ENCODE data around the gene SEC24D.

The SEC24D gene

GRCh38 chr4:118834070-118834469 is 1.9 kb downstream of the SEC24D start:
- no peak overlapping the region for H3K27ac ChIP-seq (ENCODE audit: insufficient read depth in 1 of 2, low read depth in 1 of 2, low read length in 2 of 2, poor library complexity in 1 of 2, severe bottlenecking in 2 of 2)
- H3K9me3 ChIP-seq (ENCODE audit: control extremely low read depth in 1 of 5, control insufficient read depth in 4 of 5, insufficient read depth in 2 of 5, low read depth in 1 of 5, low read length in 4 of 5), result no peaks in the 10 kb centered on the region
- 100% methylated on average over 2 of the region's 4 CpGs for WGBS (ENCODE audit: insufficient coverage)
- DNase-seq, result no peak
- CTCF ChIA-PET, result no interaction called here
- H3K4me1 ChIP-seq (ENCODE audit: control extremely low read depth in 1 of 4, control insufficient read depth in 4 of 4, insufficient read depth in 4 of 4, low read length in 3 of 4), result peaks cover 7 to 15% (median 11%) of the 10 kb centered on the region in 4 experiments
- POLR2A ChIA-PET, result no interaction called here
- no peak overlapping the region for H3K4me3 ChIP-seq (ENCODE audit: control insufficient read depth in 1 of 7, extremely low read depth in 1 of 7, insufficient read depth in 4 of 7, low read depth in 2 of 7, low read length in 6 of 7)
- no peaks in the 10 kb centered on the region for H3K27me3 ChIP-seq (replicated peaks in 2 of 5; ENCODE audit: control insufficient read depth in 4 of 5, insufficient read depth in 5 of 5, low read length in 4 of 5)
- peaks cover 5 to 14% (median 10%) of the 10 kb centered on the region in 4 experiments for H3K36me3 ChIP-seq (ENCODE audit: control insufficient read depth in 4 of 4, insufficient read depth in 4 of 4, low read length in 3 of 4)

- no peak for DNase-seq
- peaks cover 5 to 16% (median 10%) of the 10 kb centered on the region in 4 experiments for H3K36me3 ChIP-seq (ENCODE audit: control insufficient read depth in 4 of 4, insufficient read depth in 4 of 4, low read length in 3 of 4)
- H3K4me1 ChIP-seq (ENCODE audit: control extremely low read depth in 1 of 4, control insufficient read depth in 4 of 4, insufficient read depth in 4 of 4, low read length in 3 of 4), result peaks cover 7 to 15% (median 11%) of the 10 kb centered on the region in 4 experiments
- no peak overlapping the region for H3K4me3 ChIP-seq (ENCODE audit: control insufficient read depth in 1 of 7, extremely low read depth in 1 of 7, insufficient read depth in 4 of 7, low read depth in 2 of 7, low read length in 6 of 7)
- no peak overlapping the region for H3K27ac ChIP-seq (ENCODE audit: insufficient read depth in 1 of 2, low read depth in 1 of 2, low read length in 2 of 2, poor library complexity in 1 of 2, severe bottlenecking in 2 of 2)
- ChIA-PET POLR2A (no interaction called here), CTCF (no interaction called here)
- WGBS (ENCODE audit: insufficient coverage), result no CpG with 5 or more reads among the region's 5 CpGs
- no peaks in the 10 kb centered on the region for H3K27me3 ChIP-seq (replicated peaks in 2 of 5; ENCODE audit: control insufficient read depth in 4 of 5, insufficient read depth in 5 of 5, low read length in 4 of 5)
- H3K9me3 ChIP-seq (ENCODE audit: control extremely low read depth in 1 of 5, control insufficient read depth in 4 of 5, insufficient read depth in 2 of 5, low read depth in 1 of 5, low read length in 4 of 5), result no peaks in the 10 kb centered on the region
Observed at GRCh38 chr4:118833192-118833820, 2.6 kb downstream of the SEC24D start.

- H3K27ac ChIP-seq (ENCODE audit: insufficient read depth in 1 of 2, low read depth in 1 of 2, low read length in 2 of 2, poor library complexity in 1 of 2, severe bottlenecking in 2 of 2), result no peak overlapping the region
- ChIA-PET POLR2A (no interaction called here), CTCF (interaction anchor here (1.0 kb wide), 1 partner anchor 19 kb away, joined by 3 read pairs; no protein-coding TSS in a partner anchor)
- H3K27me3 ChIP-seq (replicated peaks in 2 of 5; ENCODE audit: control insufficient read depth in 4 of 5, insufficient read depth in 5 of 5, low read length in 4 of 5), result no peaks in the 10 kb centered on the region
- WGBS (ENCODE audit: insufficient coverage), result 92% methylated on average over 2 of the region's 2 CpGs
- no peak for DNase-seq
- H3K4me3 ChIP-seq (ENCODE audit: control insufficient read depth in 1 of 7, extremely low read depth in 1 of 7, insufficient read depth in 4 of 7, low read depth in 2 of 7, low read length in 6 of 7), result no peak overlapping the region
- peaks cover 0 to 5% (median 0%) of the 10 kb centered on the region in 4 experiments for H3K4me1 ChIP-seq (ENCODE audit: control extremely low read depth in 1 of 4, control insufficient read depth in 4 of 4, insufficient read depth in 4 of 4, low read length in 3 of 4)
- peaks cover 5 to 28% (median 15%) of the 10 kb centered on the region in 4 experiments for H3K36me3 ChIP-seq (ENCODE audit: control insufficient read depth in 4 of 4, insufficient read depth in 4 of 4, low read length in 3 of 4)
- H3K9me3 ChIP-seq (ENCODE audit: control extremely low read depth in 1 of 5, control insufficient read depth in 4 of 5, insufficient read depth in 2 of 5, low read depth in 1 of 5, low read length in 4 of 5), result no peaks in the 10 kb centered on the region
Observed at GRCh38 chr4:118829107-118829506, 6.8 kb downstream of the SEC24D start.

GRCh38 chr4:118826723-118827444 is 9.0 kb downstream of the SEC24D start:
- DNase-seq, result no peak
- 100% methylated on average over 1 of the region's 2 CpGs for WGBS (ENCODE audit: insufficient coverage)
- H3K27ac ChIP-seq (ENCODE audit: insufficient read depth in 1 of 2, low read depth in 1 of 2, low read length in 2 of 2, poor library complexity in 1 of 2, severe bottlenecking in 2 of 2), result no peak overlapping the region
- H3K9me3 ChIP-seq (ENCODE audit: control extremely low read depth in 1 of 5, control insufficient read depth in 4 of 5, insufficient read depth in 2 of 5, low read depth in 1 of 5, low read length in 4 of 5), result no peaks in the 10 kb centered on the region
- ChIA-PET CTCF (no interaction called here), POLR2A (no interaction called here)
- no peaks in the 10 kb centered on the region for H3K27me3 ChIP-seq (replicated peaks in 2 of 5; ENCODE audit: control insufficient read depth in 4 of 5, insufficient read depth in 5 of 5, low read length in 4 of 5)
- peaks cover 0 to 5% (median 0%) of the 10 kb centered on the region in 4 experiments for H3K4me1 ChIP-seq (ENCODE audit: control extremely low read depth in 1 of 4, control insufficient read depth in 4 of 4, insufficient read depth in 4 of 4, low read length in 3 of 4)
- H3K4me3 ChIP-seq (ENCODE audit: control insufficient read depth in 1 of 7, extremely low read depth in 1 of 7, insufficient read depth in 4 of 7, low read depth in 2 of 7, low read length in 6 of 7), result no peak overlapping the region
- peaks cover 0 to 38% (median 18%) of the 10 kb centered on the region in 4 experiments for H3K36me3 ChIP-seq (ENCODE audit: control insufficient read depth in 4 of 4, insufficient read depth in 4 of 4, low read length in 3 of 4)

- H3K27me3 ChIP-seq (replicated peaks in 2 of 5; ENCODE audit: control insufficient read depth in 4 of 5, insufficient read depth in 5 of 5, low read length in 4 of 5), result no peaks in the 10 kb centered on the region
- no peak overlapping the region for H3K27ac ChIP-seq (ENCODE audit: insufficient read depth in 1 of 2, low read depth in 1 of 2, low read length in 2 of 2, poor library complexity in 1 of 2, severe bottlenecking in 2 of 2)
- H3K36me3 ChIP-seq (ENCODE audit: control insufficient read depth in 4 of 4, insufficient read depth in 4 of 4, low read length in 3 of 4), result peaks cover 3 to 37% (median 18%) of the 10 kb centered on the region in 4 experiments
- no peaks in the 10 kb centered on the region for H3K9me3 ChIP-seq (ENCODE audit: control extremely low read depth in 1 of 5, control insufficient read depth in 4 of 5, insufficient read depth in 2 of 5, low read depth in 1 of 5, low read length in 4 of 5)
- ChIA-PET CTCF (interaction anchor here (1.6 kb wide), 1 partner anchor 11 kb away, joined by 3 read pairs; no protein-coding TSS in a partner anchor), POLR2A (no interaction called here)
- peaks cover 0 to 5% (median 0%) of the 10 kb centered on the region in 4 experiments for H3K4me1 ChIP-seq (ENCODE audit: control extremely low read depth in 1 of 4, control insufficient read depth in 4 of 4, insufficient read depth in 4 of 4, low read length in 3 of 4)
- H3K4me3 ChIP-seq (ENCODE audit: control insufficient read depth in 1 of 7, extremely low read depth in 1 of 7, insufficient read depth in 4 of 7, low read depth in 2 of 7, low read length in 6 of 7), result no peak overlapping the region
- 100% methylated on average over 1 of the region's 3 CpGs for WGBS (ENCODE audit: insufficient coverage)
- no peak for DNase-seq
Observed at GRCh38 chr4:118825799-118826198, 10.1 kb downstream of the SEC24D start.

GRCh38 chr4:118824141-118824540 is 11.8 kb downstream of the SEC24D start:
- no peaks in the 10 kb centered on the region for H3K27me3 ChIP-seq (replicated peaks in 2 of 5; ENCODE audit: control insufficient read depth in 4 of 5, insufficient read depth in 5 of 5, low read length in 4 of 5)
- H3K9me3 ChIP-seq (ENCODE audit: control extremely low read depth in 1 of 5, control insufficient read depth in 4 of 5, insufficient read depth in 2 of 5, low read depth in 1 of 5, low read length in 4 of 5), result no peaks in the 10 kb centered on the region
- 97% methylated on average over 4 of the region's 5 CpGs for WGBS (ENCODE audit: insufficient coverage)
- DNase-seq, result no peak
- H3K4me3 ChIP-seq (ENCODE audit: control insufficient read depth in 1 of 7, extremely low read depth in 1 of 7, insufficient read depth in 4 of 7, low read depth in 2 of 7, low read length in 6 of 7), result no peak overlapping the region
- H3K27ac ChIP-seq (ENCODE audit: insufficient read depth in 1 of 2, low read depth in 1 of 2, low read length in 2 of 2, poor library complexity in 1 of 2, severe bottlenecking in 2 of 2), result no peak overlapping the region
- peaks cover 0 to 5% (median 0%) of the 10 kb centered on the region in 4 experiments for H3K4me1 ChIP-seq (ENCODE audit: control extremely low read depth in 1 of 4, control insufficient read depth in 4 of 4, insufficient read depth in 4 of 4, low read length in 3 of 4)
- ChIA-PET CTCF (interaction anchor here (0.8 to 1.5 kb wide), 3 partner anchors 11 to 22 kb away, joined by 3 read pairs; no protein-coding TSS in a partner anchor), POLR2A (no interaction called here)
- peaks cover 3 to 37% (median 15%) of the 10 kb centered on the region in 4 experiments for H3K36me3 ChIP-seq (ENCODE audit: control insufficient read depth in 4 of 4, insufficient read depth in 4 of 4, low read length in 3 of 4)

- POLR2A ChIA-PET, result no interaction called here
- H3K4me1 ChIP-seq (ENCODE audit: control extremely low read depth in 1 of 4, control insufficient read depth in 4 of 4, insufficient read depth in 4 of 4, low read length in 3 of 4), result peaks cover 0 to 5% (median 0%) of the 10 kb centered on the region in 4 experiments
- no peak overlapping the region for H3K27ac ChIP-seq (ENCODE audit: insufficient read depth in 1 of 2, low read depth in 1 of 2, low read length in 2 of 2, poor library complexity in 1 of 2, severe bottlenecking in 2 of 2)
- no peaks in the 10 kb centered on the region for H3K9me3 ChIP-seq (ENCODE audit: control extremely low read depth in 1 of 5, control insufficient read depth in 4 of 5, insufficient read depth in 2 of 5, low read depth in 1 of 5, low read length in 4 of 5)
- peaks cover 3 to 37% (median 13%) of the 10 kb centered on the region in 4 experiments for H3K36me3 ChIP-seq (ENCODE audit: control insufficient read depth in 4 of 4, insufficient read depth in 4 of 4, low read length in 3 of 4)
- no peak for DNase-seq
- CTCF ChIA-PET, result interaction anchor here (0.8 to 2.7 kb wide), 3 partner anchors 18 to 50 kb away, joined by 3 to 7 read pairs (median 3); no protein-coding TSS in a partner anchor
- no peak overlapping the region for H3K4me3 ChIP-seq (ENCODE audit: control insufficient read depth in 1 of 7, extremely low read depth in 1 of 7, insufficient read depth in 4 of 7, low read depth in 2 of 7, low read length in 6 of 7)
- H3K27me3 ChIP-seq (replicated peaks in 2 of 5; ENCODE audit: control insufficient read depth in 4 of 5, insufficient read depth in 5 of 5, low read length in 4 of 5), result no peaks in the 10 kb centered on the region
- WGBS (ENCODE audit: insufficient coverage), result 95% methylated on average over 2 of the region's 2 CpGs
Observed at GRCh38 chr4:118823471-118823870, 12.5 kb downstream of the SEC24D start.
